ENCODE data around the gene ACTL10. TPM values are rescaled to one million over a fixed set of nuclear protein-coding genes. Genes with fewer than 3 reads are reported as not detected.

The ACTL10 gene
- total and polyA plus RNA-seq, 2 of the 13 experiments (the other 11 are each of a cell fraction or from before 2014, with no cell fraction given), result not detected

DNA sequence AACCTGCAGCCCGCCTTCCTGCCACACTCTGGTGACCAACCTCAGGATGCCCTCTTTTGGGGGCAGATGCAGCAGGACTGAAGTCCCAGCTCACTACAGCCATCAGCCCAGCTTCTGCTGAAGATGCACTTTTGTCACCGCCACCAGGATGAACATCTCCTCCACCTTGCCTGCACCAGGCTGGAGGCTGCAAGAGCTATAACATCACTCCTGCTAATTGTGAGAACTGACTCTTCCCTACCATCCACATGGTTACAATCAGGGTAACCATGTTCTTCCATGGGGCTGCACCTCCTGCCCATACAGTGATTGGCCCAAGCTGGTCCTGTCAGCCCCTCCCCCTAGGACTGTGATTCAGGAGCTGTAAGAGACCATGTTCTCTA lies 2.0 kb upstream of the ACTL10 start (continued):
- 0 out of 2 replicates have a peak, but pooled peaks have one; percentile 19 for TF ChIP-seq ZNF230 (CRISPR knock-in tag; IDR thresholded peaks at IDR 0.05)
- no peak for TF ChIP-seq TBX3 (IDR thresholded peaks at IDR 0.05; ENCODE audit: borderline replicate concordance)
- 0 out of 2 replicates have a peak, but pooled peaks have one; percentile 35 for TF ChIP-seq IRX3 (CRISPR knock-in tag; IDR thresholded peaks at IDR 0.05; ENCODE audit: borderline replicate concordance, low read depth)
- no peak for TF ChIP-seq ZNF44 (CRISPR knock-in tag; IDR thresholded peaks at IDR 0.05)
- TF ChIP-seq ZNF234 (CRISPR knock-in tag; conservative IDR thresholded peaks at IDR 0.05), result no peak
- no peak for TF ChIP-seq ZNF354B (CRISPR knock-in tag; IDR thresholded peaks at IDR 0.05)
- TF ChIP-seq RELA (CRISPR knock-in tag; IDR thresholded peaks at IDR 0.05), result no peak
- TF ChIP-seq ZNF10 (CRISPR knock-in tag; IDR thresholded peaks at IDR 0.05; ENCODE audit: borderline replicate concordance, low read depth), result no peak
- no peak for TF ChIP-seq NFATC3 (CRISPR knock-in tag; IDR thresholded peaks at IDR 0.05)
- TF ChIP-seq CSRNP1 (CRISPR knock-in tag; IDR thresholded peaks at IDR 0.05), result 0 out of 2 replicates have a peak, but pooled peaks have one; percentile 53
- TF ChIP-seq ZSCAN25 (CRISPR knock-in tag; IDR thresholded peaks at IDR 0.05), result no peak
- TF ChIP-seq ATRX (CRISPR knock-in tag; IDR thresholded peaks at IDR 0.05; ENCODE audit: borderline replicate concordance), result no peak
- TF ChIP-seq NFIB (CRISPR knock-in tag; IDR thresholded peaks at IDR 0.05; ENCODE audit: borderline replicate concordance), result 0 out of 2 replicates have a peak, but pooled peaks have one; percentile 27
- peak; percentile 69; the same call in 1 of the 2 replicates for TF ChIP-seq ARID2 (CRISPR knock-in tag; IDR thresholded peaks at IDR 0.05; ENCODE audit: borderline replicate concordance)
- TF ChIP-seq IKZF4 (CRISPR knock-in tag; IDR thresholded peaks at IDR 0.05; ENCODE audit: borderline replicate concordance, low read depth, not compliant biosample characterization), result no peak
- TF ChIP-seq RBAK (CRISPR knock-in tag; IDR thresholded peaks at IDR 0.05), result no peak
- no peak for TF ChIP-seq REL (CRISPR knock-in tag; conservative IDR thresholded peaks at IDR 0.05)
- peak; percentile 52; the same call in 1 of the 2 replicates for TF ChIP-seq ZBTB4 (CRISPR knock-in tag; IDR thresholded peaks at IDR 0.05; ENCODE audit: borderline replicate concordance)
- no peak for TF ChIP-seq TEAD3 (CRISPR knock-in tag; optimal IDR thresholded peaks at IDR 0.05; ENCODE audit: borderline replicate concordance)
- TF ChIP-seq ZC3H13 (CRISPR knock-in tag; IDR thresholded peaks at IDR 0.05), result 0 out of 2 replicates have a peak, but pooled peaks have one; percentile 15
- TF ChIP-seq, protein P1, sequence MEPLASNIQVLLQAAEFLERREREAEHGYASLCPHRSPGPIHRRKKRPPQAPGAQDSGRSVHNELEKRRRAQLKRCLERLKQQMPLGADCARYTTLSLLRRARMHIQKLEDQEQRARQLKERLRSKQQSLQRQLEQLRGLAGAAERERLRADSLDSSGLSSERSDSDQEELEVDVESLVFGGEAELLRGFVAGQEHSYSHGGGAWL (CRISPR knock-in tag; IDR thresholded peaks at IDR 0.05), result no peak
- TF ChIP-seq ZFP41 (CRISPR knock-in tag; IDR thresholded peaks at IDR 0.05; ENCODE audit: borderline replicate concordance), result no peak
- TF ChIP-seq, protein P2, sequence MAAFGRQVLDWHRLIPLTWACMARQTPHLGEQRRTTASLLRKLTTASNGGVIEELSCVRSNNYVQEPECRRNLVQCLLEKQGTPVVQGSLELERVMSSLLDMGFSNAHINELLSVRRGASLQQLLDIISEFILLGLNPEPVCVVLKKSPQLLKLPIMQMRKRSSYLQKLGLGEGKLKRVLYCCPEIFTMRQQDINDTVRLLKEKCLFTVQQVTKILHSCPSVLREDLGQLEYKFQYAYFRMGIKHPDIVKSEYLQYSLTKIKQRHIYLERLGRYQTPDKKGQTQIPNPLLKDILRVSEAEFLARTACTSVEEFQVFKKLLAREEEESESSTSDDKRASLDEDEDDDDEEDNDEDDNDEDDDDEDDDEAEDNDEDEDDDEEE (CRISPR knock-in tag; IDR thresholded peaks at IDR 0.05), result 0 out of 2 replicates have a peak, but pooled peaks have one; percentile 57
